Progenitor cell of endocrine pancreas (in vitro differentiated cells): ENCODE results near the gene ATXN1. TPM values are rescaled to one million over a fixed set of nuclear protein-coding genes. Genes with fewer than 3 reads are reported as not detected.

ENCODE experiments used
- DNase-seq: peaks from one replicate; pipeline ENCODE4 v3.0.0; 2021; ENCODE audit warnings: low spot score; ENCODE audit not compliant: unreplicated experiment
- H3K27ac Mint-ChIP-seq: 2 replicates; pipeline ENCODE4 v1.8.0; 2021; ENCODE audit warnings: mild to moderate bottlenecking, moderate library complexity, mixed read lengths
- H3K27me3 Mint-ChIP-seq: 2 replicates; pipeline ENCODE4 v1.8.0; 2021; ENCODE audit warnings: mixed read lengths
- H3K36me3 Mint-ChIP-seq: 2 replicates; pipeline ENCODE4 v1.8.0; 2022; ENCODE audit warnings: mixed read lengths; ENCODE audit not compliant: insufficient read depth
- H3K4me1 Mint-ChIP-seq: 2 replicates; pipeline ENCODE4 v1.8.0; 2021; ENCODE audit warnings: low read depth, mixed read lengths
- H3K4me3 Mint-ChIP-seq: 2 replicates; pipeline ENCODE4 v1.8.0; 2021; ENCODE audit warnings: low read depth, mild to moderate bottlenecking, moderate library complexity, mixed read lengths
- H3K9me3 Mint-ChIP-seq: 2 replicates; pipeline ENCODE4 v1.8.0; 2021; ENCODE audit warnings: low read depth, mixed read lengths
- total RNA-seq: library from RNA; stranded (reverse); gene quantifications from 2 replicates; pipeline ENCODE4 v1.2.1, GENCODE V29; 2021
- TF ChIP-seq, protein P1 (sequence below): fragments of 200-600 bp; sonication (generic); IDR thresholded peaks from one replicate; pipeline ENCODE4 v1.5.0; 2021; ENCODE audit warnings: antibody characterized with exemption, mild to moderate bottlenecking; ENCODE audit not compliant: unreplicated experiment

Gene ATXN1
- total RNA-seq, 1 donor from 2014 or later, result 35.8 TPM

DNA sequence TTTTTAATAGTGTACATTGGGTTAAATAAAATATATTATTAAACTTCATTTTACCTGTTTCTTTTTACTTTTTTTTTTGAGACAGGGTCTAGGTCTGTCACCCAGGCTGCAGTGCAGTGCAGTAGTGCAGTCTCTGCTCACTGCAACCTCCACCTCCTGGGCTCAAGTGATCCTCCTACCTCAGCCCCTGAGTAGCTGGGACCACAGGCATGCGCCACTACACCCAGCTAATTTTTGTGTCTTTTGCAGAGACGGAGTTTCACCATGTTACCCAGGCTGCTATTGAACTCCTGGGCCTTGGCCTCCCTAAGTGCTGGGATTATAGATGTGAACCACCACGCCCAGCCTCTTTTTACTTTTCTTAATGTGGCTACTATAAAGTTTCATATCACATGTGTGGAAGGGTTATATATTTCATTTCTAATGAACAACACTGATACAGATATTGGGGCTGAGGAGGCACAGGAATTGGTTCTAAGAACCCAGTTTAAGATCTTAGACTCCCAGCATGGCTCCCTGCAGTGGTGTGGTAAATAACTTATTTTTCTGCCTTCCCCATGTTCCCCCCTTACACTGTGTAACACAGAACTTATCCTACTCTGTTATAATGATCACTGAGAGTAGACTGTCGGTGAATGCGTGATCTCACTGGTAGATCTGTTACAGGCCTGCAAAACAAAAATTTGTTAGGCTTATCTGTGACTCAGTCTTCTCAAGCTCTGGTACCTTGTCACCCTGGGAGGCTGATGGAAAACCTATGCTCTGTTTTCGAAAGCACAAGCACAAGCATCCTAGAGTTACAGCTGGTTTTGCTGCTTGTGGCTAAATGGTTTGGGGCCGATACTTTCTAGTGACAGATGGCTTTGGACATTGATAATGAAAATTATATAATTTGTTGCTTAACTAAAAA lies 5.8 kb upstream of the ATXN1 start:
- no peaks in the 10 kb centered on the region for H3K36me3 Mint-ChIP-seq
- TF ChIP-seq, protein P1, sequence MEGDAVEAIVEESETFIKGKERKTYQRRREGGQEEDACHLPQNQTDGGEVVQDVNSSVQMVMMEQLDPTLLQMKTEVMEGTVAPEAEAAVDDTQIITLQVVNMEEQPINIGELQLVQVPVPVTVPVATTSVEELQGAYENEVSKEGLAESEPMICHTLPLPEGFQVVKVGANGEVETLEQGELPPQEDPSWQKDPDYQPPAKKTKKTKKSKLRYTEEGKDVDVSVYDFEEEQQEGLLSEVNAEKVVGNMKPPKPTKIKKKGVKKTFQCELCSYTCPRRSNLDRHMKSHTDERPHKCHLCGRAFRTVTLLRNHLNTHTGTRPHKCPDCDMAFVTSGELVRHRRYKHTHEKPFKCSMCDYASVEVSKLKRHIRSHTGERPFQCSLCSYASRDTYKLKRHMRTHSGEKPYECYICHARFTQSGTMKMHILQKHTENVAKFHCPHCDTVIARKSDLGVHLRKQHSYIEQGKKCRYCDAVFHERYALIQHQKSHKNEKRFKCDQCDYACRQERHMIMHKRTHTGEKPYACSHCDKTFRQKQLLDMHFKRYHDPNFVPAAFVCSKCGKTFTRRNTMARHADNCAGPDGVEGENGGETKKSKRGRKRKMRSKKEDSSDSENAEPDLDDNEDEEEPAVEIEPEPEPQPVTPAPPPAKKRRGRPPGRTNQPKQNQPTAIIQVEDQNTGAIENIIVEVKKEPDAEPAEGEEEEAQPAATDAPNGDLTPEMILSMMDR, result no peak
- peaks cover 24% of the 10 kb centered on the region for H3K4me1 Mint-ChIP-seq
- peaks cover 3% of the 10 kb centered on the region for H3K27me3 Mint-ChIP-seq
- DNase-seq, result no peak
- no peak overlapping the region for H3K27ac Mint-ChIP-seq
- H3K4me3 Mint-ChIP-seq, result no peak overlapping the region
- no peaks in the 10 kb centered on the region for H3K9me3 Mint-ChIP-seq

DNA sequence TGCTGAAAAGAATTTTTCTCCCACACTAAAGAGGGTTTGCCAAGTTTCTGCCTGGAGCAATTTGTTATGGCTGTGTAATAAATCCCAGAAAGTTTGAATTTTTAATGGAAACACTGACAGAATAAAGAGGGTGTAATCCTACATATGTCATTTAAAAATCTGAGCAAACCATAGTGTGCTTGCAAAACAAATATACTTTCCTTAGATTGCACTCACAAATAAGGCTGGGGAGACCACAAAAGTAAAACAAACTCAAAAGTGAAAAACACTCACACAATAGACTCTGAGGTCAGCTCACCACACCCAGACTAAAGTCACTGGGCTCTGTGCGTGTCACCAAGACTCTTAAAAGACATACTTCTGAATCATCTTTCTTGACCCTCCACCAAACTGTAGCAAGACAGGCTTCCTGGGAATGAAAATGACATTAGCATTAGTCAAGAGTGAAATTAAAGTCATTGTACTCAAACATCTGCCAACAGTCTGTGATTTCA lies 4.8 kb upstream of the ATXN1 start:
- H3K4me1 Mint-ChIP-seq, result peaks cover 24% of the 10 kb centered on the region
- no peaks in the 10 kb centered on the region for H3K36me3 Mint-ChIP-seq
- peaks cover 3% of the 10 kb centered on the region for H3K27me3 Mint-ChIP-seq
- DNase-seq, result no peak
- TF ChIP-seq, protein P1, result no peak
- H3K4me3 Mint-ChIP-seq, result no peak overlapping the region
- H3K27ac Mint-ChIP-seq, result no peak overlapping the region
- no peaks in the 10 kb centered on the region for H3K9me3 Mint-ChIP-seq

DNA sequence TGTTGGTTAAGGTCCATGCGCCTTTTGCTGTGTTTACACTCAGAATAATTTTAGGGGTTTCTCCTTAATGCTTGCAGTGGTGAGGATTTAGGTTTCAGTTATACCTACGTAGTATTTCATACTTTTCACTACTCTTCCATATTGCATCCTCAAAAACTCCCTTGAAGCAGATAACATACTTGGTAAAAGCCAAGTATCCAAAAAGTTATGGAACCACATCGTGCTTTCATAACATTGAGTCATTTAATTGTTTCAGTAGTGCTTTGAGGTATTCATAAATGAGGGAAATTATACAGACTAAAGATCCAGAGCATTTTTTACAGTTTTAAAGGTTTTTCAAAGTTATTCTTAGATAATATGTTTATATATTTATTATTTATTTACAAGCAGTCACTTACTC lies 4.0 kb upstream of the ATXN1 start:
- no peak for DNase-seq
- H3K27ac Mint-ChIP-seq, result no peak overlapping the region
- H3K9me3 Mint-ChIP-seq, result no peaks in the 10 kb centered on the region
- H3K27me3 Mint-ChIP-seq, result peaks cover 2% of the 10 kb centered on the region
- no peaks in the 10 kb centered on the region for H3K36me3 Mint-ChIP-seq
- no peak overlapping the region for H3K4me3 Mint-ChIP-seq
- TF ChIP-seq, protein P1, result no peak
- H3K4me1 Mint-ChIP-seq, result peaks cover 22% of the 10 kb centered on the region

DNA sequence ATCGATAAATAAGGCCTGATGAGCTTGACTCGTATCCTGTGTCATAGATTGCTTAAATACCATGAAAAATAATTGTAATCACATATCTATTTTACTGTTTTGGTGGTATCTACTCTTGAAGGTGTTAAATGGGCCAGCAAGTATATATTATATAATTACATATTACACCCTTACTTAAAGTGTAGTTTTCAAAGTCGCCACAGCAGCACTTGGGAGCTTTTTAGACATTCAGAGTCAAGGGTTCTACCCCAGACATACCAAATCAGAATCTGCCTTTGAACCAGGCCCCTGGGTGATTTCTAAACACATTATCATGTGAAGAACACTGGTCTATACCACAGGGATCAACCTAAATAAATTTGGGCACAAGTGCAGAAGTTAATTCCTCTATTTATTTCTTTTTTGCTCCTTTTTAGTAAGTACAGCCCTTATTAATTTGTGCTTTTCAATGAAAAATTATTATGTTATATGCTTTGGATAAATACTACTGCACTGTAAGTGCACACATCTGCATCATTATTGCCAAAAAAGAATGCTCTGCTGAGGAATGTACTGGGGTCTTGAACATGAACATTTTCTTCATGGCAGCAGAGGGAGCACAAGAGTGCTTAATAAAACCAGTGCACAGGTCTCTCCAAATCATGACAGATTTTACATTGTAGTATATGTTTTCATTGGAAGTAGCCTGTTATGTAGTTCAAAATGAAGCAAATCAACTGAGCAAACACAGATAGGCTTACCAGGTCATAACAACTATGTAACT lies 3.1 kb upstream of the ATXN1 start:
- Mint-ChIP-seq H3K4me3 (no peak overlapping the region), H3K4me1 (peaks cover 25% of the 10 kb centered on the region), H3K9me3 (no peaks in the 10 kb centered on the region), H3K27ac (no peak overlapping the region), H3K36me3 (no peaks in the 10 kb centered on the region), H3K27me3 (no peaks in the 10 kb centered on the region)
- TF ChIP-seq, protein P1, result peak; percentile 52
- no peak for DNase-seq
